ENCODE measurements around the gene FAM200C. TPM values are rescaled to one million over a fixed set of nuclear protein-coding genes. Genes with fewer than 3 reads are reported as not detected.
A peak's percentile ranks its signal among the peaks of the same experiment; 100 is the strongest.

FAM200C gene
- total and polyA plus RNA-seq, 2 of the 13 experiments (the other 11 are each of a cell fraction or from before 2014, with no cell fraction given) = 3.2 to 4.7 TPM

DNA sequence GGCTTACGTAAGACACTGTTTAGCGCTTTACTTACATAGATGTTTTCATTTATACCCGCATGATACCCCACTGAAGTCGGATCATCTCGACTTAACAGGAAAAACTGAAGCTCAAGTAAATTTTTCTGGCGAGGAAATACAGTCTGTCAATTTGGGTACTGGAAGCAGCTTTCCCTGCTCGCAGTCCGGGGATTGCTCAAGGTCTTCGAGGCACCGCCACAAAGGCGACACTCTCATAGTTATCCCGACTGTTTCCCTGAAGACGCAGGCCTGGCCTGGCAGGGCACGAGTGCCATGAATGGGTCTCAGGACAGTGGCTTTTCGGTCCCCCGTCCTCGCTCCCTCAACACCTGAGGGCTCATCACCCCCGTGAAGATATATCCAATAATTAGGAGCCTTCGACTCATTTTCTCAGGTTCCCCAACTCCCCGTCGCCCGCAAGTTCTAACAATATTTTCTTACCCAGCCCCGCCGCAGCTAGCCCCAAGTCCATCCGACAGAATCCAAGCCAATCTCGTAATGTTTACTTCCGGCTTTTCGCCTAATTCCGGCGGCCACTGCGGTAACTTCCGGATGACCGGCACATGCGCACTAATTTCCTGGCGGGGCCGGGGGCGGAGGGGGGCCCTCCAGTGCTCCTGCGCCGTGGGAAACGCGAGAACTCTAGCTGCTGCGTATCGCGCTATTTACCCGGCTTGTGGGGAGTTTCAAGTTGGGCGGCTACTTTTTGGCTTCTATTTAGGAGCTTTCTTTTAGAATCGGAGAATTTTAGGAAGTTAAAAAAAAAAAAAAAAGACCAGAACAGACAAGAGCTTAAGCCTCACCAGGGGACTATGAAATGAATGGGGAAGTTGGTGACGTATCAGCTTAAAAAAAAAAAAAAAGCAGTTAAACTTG, 19.0 kb upstream of the FAM200C start, which contains the start of gene SLU7 (continued):
- TF ChIP-seq LCORL (IDR thresholded peaks at IDR 0.05) = no peak
- TF ChIP-seq LCORL (CRISPR knock-in tag; IDR thresholded peaks at IDR 0.05) = no peak
- TF ChIP-seq XRCC5 (optimal IDR thresholded peaks at IDR 0.05; ENCODE audit: low read length) = no peak
- TF ChIP-seq, protein P1, sequence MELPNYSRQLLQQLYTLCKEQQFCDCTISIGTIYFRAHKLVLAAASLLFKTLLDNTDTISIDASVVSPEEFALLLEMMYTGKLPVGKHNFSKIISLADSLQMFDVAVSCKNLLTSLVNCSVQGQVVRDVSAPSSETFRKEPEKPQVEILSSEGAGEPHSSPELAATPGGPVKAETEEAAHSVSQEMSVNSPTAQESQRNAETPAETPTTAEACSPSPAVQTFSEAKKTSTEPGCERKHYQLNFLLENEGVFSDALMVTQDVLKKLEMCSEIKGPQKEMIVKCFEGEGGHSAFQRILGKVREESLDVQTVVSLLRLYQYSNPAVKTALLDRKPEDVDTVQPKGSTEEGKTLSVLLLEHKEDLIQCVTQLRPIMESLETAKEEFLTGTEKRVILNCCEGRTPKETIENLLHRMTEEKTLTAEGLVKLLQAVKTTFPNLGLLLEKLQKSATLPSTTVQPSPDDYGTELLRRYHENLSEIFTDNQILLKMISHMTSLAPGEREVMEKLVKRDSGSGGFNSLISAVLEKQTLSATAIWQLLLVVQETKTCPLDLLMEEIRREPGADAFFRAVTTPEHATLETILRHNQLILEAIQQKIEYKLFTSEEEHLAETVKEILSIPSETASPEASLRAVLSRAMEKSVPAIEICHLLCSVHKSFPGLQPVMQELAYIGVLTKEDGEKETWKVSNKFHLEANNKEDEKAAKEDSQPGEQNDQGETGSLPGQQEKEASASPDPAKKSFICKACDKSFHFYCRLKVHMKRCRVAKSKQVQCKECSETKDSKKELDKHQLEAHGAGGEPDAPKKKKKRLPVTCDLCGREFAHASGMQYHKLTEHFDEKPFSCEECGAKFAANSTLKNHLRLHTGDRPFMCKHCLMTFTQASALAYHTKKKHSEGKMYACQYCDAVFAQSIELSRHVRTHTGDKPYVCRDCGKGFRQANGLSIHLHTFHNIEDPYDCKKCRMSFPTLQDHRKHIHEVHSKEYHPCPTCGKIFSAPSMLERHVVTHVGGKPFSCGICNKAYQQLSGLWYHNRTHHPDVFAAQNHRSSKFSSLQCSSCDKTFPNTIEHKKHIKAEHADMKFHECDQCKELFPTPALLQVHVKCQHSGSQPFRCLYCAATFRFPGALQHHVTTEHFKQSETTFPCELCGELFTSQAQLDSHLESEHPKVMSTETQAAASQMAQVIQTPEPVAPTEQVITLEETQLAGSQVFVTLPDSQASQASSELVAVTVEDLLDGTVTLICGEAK (IDR thresholded peaks at IDR 0.05) = peak; percentile 60
- TF ChIP-seq, protein P1 (CRISPR knock-in tag; IDR thresholded peaks at IDR 0.05) = peak; percentile 62; the same call in 1 of the 2 replicates
- TF ChIP-seq ZNF3 (CRISPR knock-in tag; IDR thresholded peaks at IDR 0.05) = no peak
- TF ChIP-seq HMG20B (CRISPR knock-in tag; conservative IDR thresholded peaks at IDR 0.05) = no peak
- TF ChIP-seq, protein P2, sequence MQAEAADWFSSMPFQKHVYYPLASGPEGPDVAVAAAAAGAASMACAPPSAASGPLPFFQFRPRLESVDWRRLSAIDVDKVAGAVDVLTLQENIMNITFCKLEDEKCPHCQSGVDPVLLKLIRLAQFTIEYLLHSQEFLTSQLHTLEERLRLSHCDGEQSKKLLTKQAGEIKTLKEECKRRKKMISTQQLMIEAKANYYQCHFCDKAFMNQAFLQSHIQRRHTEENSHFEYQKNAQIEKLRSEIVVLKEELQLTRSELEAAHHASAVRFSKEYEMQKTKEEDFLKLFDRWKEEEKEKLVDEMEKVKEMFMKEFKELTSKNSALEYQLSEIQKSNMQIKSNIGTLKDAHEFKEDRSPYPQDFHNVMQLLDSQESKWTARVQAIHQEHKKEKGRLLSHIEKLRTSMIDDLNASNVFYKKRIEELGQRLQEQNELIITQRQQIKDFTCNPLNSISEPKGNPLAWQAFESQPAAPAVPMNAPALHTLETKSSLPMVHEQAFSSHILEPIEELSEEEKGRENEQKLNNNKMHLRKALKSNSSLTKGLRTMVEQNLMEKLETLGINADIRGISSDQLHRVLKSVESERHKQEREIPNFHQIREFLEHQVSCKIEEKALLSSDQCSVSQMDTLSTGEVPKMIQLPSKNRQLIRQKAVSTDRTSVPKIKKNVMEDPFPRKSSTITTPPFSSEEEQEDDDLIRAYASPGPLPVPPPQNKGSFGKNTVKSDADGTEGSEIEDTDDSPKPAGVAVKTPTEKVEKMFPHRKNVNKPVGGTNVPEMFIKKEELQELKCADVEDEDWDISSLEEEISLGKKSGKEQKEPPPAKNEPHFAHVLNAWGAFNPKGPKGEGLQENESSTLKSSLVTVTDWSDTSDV (CRISPR knock-in tag; IDR thresholded peaks at IDR 0.05) = no peak
- no peak; the same call in none of the 2 replicates for TF ChIP-seq ZNF430 (CRISPR knock-in tag; IDR thresholded peaks at IDR 0.05)
- TF ChIP-seq JUNB (CRISPR knock-in tag; IDR thresholded peaks at IDR 0.05; ENCODE audit: borderline replicate concordance) = no peak
- TF ChIP-seq CEBPZ (IDR thresholded peaks at IDR 0.05; ENCODE audit: low read length) = no peak
- TF ChIP-seq, protein P3, sequence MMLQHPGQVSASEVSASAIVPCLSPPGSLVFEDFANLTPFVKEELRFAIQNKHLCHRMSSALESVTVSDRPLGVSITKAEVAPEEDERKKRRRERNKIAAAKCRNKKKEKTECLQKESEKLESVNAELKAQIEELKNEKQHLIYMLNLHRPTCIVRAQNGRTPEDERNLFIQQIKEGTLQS (CRISPR knock-in tag; IDR thresholded peaks at IDR 0.05) = no peak
- peak; percentile 66 to 80 for TF ChIP-seq POLR2A (IDR thresholded peaks at IDR 0.05; ENCODE audit: insufficient read depth in 1 of 2, low read depth in 2 of 2, low read length in 2 of 2)

Measured in HepG2 (cell line).